ENCODE measurements around the gene PFDN5. TPM values are rescaled to one million over a fixed set of nuclear protein-coding genes. Genes with fewer than 3 reads are reported as not detected.

Gene PFDN5
- total RNA-seq, 1 donor: 323 TPM

- Histone ChIP-seq H3K9me3 (ENCODE audit: low read depth, low read length) (no peaks in the 10 kb centered on the region), H3K4me3 (ENCODE audit: insufficient read depth, low read length) (peak within 1 kb of the TSS; percentile 90), H3K79me2 (ENCODE audit: insufficient read depth, low read length) (peaks cover 27% of the 10 kb centered on the region), H4K20me1 (ENCODE audit: insufficient read depth, low read length) (peaks cover 2% of the 10 kb centered on the region), H3K27ac (ENCODE audit: low read depth, low read length) (peak within 1 kb of the TSS; percentile 69), H3K27me3 (ENCODE audit: insufficient read depth, low read length) (no peaks in the 10 kb centered on the region), H3K4me1 (ENCODE audit: insufficient read depth, low read length) (peaks cover 15% of the 10 kb centered on the region), H3K4me2 (ENCODE audit: insufficient read depth, low read length) (peak within 1 kb of the TSS; percentile 98), H2AFZ (ENCODE audit: low read length) (peak within 1 kb of the TSS; percentile 98), H3K36me3 (ENCODE audit: insufficient read depth, low read length) (peaks cover 10% of the 10 kb centered on the region)
- peak; percentile 97 for DNase-seq (ENCODE audit: insufficient read length, low spot score, missing footprints)
- TF ChIP-seq CTCF (IDR thresholded peaks at IDR 0.05; ENCODE audit: extremely low read depth, low read depth, low read length): peak; percentile 15
Measured at GRCh38 chr12:53267999-53268629, 27.2 kb upstream of the PFDN5 start, which contains the start of gene ESPL1. Gene ESPL1 (plus strand): TSS chr12:53268299. CDS start chr12:53268767, 468 bp downstream.

DNA sequence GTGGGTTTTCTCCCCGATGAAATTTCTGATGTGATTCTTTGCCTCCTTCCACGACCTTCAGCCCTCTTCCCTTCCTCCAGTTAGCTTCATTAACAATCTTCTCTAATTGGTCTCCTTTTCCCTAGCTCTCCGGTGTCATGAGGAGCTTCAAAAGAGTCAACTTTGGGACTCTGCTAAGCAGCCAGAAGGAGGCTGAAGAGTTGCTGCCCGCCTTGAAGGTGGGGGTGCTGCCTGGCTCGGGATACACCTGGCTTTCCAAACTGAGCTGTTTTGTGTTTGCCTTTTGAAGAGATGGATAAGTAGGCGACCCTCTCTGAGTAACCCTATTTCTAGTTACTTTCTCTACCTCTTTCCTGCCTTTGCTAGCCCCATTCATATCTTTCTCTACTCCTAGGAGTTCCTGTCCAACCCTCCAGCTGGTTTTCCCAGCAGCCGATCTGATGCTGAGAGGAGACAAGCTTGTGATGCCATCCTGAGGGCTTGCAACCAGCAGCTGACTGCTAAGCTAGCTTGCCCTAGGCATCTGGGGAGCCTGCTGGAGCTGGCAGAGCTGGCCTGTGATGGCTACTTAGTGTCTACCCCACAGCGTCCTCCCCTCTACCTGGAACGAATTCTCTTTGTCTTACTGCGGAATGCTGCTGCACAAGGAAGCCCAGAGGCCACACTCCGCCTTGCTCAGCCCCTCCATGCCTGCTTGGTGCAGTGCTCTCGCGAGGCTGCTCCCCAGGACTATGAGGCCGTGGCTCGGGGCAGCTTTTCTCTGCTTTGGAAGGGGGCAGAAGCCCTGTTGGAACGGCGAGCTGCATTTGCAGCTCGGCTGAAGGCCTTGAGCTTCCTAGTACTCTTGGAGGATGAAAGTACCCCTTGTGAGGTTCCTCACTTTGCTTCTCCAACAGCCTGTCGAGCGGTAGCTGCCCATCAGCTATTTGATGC is 26.4 kb upstream of the PFDN5 start:
- Histone ChIP-seq H3K4me2 (ENCODE audit: insufficient read depth, low read length) (peak overlapping the region; percentile 98), H3K79me2 (ENCODE audit: insufficient read depth, low read length) (peaks cover 27% of the 10 kb centered on the region), H3K4me3 (ENCODE audit: insufficient read depth, low read length) (peak overlapping the region; percentile 90), H4K20me1 (ENCODE audit: insufficient read depth, low read length) (peaks cover 2% of the 10 kb centered on the region), H3K27me3 (ENCODE audit: insufficient read depth, low read length) (no peaks in the 10 kb centered on the region), H3K27ac (ENCODE audit: low read depth, low read length) (peak overlapping the region; percentile 69), H3K4me1 (ENCODE audit: insufficient read depth, low read length) (peaks cover 15% of the 10 kb centered on the region), H2AFZ (ENCODE audit: low read length) (peak overlapping the region; percentile 98), H3K36me3 (ENCODE audit: insufficient read depth, low read length) (peaks cover 10% of the 10 kb centered on the region), H3K9me3 (ENCODE audit: low read depth, low read length) (no peaks in the 10 kb centered on the region)
- TF ChIP-seq CTCF (IDR thresholded peaks at IDR 0.05; ENCODE audit: extremely low read depth, low read depth, low read length): no peak
- peak; percentile 87 for DNase-seq (ENCODE audit: insufficient read length, low spot score, missing footprints)

GRCh38 chr12:53274445-53274844 is 20.9 kb upstream of the PFDN5 start:
- Histone ChIP-seq H2AFZ (ENCODE audit: low read length) (no peak overlapping the region), H3K36me3 (ENCODE audit: insufficient read depth, low read length) (peaks cover 28% of the 10 kb centered on the region), H3K27me3 (ENCODE audit: insufficient read depth, low read length) (no peaks in the 10 kb centered on the region), H3K79me2 (ENCODE audit: insufficient read depth, low read length) (peaks cover 19% of the 10 kb centered on the region), H3K9me3 (ENCODE audit: low read depth, low read length) (no peaks in the 10 kb centered on the region), H4K20me1 (ENCODE audit: insufficient read depth, low read length) (peaks cover 2% of the 10 kb centered on the region), H3K4me1 (ENCODE audit: insufficient read depth, low read length) (peaks cover 2% of the 10 kb centered on the region), H3K4me2 (ENCODE audit: insufficient read depth, low read length) (no peak overlapping the region), H3K27ac (ENCODE audit: low read depth, low read length) (no peak overlapping the region), H3K4me3 (ENCODE audit: insufficient read depth, low read length) (no peak overlapping the region)
- no peak for TF ChIP-seq CTCF (IDR thresholded peaks at IDR 0.05; ENCODE audit: extremely low read depth, low read depth, low read length)
- peak; percentile 37 for DNase-seq (ENCODE audit: insufficient read length, low spot score, missing footprints)

DNA sequence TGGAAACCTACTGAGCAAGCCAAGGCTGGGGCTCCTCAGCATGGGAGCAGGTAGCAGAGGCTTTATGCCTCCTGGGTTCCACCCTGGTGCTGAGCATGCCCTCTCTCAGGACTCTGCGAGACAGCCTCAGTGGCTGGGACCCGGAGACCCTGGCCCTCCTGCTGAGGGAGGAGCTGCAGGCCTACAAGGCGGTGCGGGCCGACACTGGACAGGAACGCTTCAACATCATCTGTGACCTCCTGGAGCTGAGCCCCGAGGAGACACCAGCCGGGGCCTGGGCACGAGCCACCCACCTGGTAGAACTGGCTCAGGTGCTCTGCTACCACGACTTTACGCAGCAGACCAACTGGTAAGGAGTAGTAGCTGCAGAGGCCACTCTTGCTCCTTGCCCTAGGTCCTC is 18.8 kb upstream of the PFDN5 start:
- H3K79me2 ChIP-seq (ENCODE audit: insufficient read depth, low read length): peaks cover 2% of the 10 kb centered on the region
- no peaks in the 10 kb centered on the region for H3K27me3 ChIP-seq (ENCODE audit: insufficient read depth, low read length)
- no peak overlapping the region for H3K27ac ChIP-seq (ENCODE audit: low read depth, low read length)
- H3K4me3 ChIP-seq (ENCODE audit: insufficient read depth, low read length): no peak overlapping the region
- no peak overlapping the region for H2AFZ ChIP-seq (ENCODE audit: low read length)
- H3K4me1 ChIP-seq (ENCODE audit: insufficient read depth, low read length): no peaks in the 10 kb centered on the region
- no peak overlapping the region for H3K4me2 ChIP-seq (ENCODE audit: insufficient read depth, low read length)
- TF ChIP-seq CTCF (IDR thresholded peaks at IDR 0.05; ENCODE audit: extremely low read depth, low read depth, low read length): no peak
- peaks cover 31% of the 10 kb centered on the region for H3K36me3 ChIP-seq (ENCODE audit: insufficient read depth, low read length)
- no peak for DNase-seq (ENCODE audit: insufficient read length, low spot score, missing footprints)
- no peaks in the 10 kb centered on the region for H3K9me3 ChIP-seq (ENCODE audit: low read depth, low read length)
- no peaks in the 10 kb centered on the region for H4K20me1 ChIP-seq (ENCODE audit: insufficient read depth, low read length)
